ENCODE measurements around the gene SLC17A3.

DNA sequence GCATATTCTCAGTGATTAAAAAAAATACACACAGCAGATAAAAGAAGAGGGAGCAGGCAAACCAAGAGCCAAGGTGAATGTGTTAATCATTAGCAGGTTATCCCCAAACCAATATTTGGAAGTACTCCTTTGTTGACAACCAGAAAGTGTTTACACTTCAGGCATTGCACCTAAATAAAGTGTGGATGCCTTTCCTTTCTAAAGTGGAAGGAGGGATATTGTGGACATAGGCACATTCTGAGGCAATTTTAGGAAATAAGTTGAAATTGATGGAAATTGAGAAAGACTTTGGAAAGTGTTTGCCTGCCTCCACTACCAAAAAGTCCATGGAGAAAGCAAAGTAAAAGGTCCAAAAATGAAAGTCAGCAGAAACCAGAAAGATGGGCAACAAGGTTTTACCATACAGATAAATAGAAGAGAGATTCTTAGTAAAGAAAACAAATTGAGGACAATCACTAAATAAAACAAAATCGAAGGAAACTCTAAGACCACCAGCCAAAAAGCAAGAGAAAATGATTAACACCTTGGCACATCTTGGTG lies 33.5 kb upstream of the SLC17A3 start:
- TF ChIP-seq POLR2A (IDR thresholded peaks at IDR 0.05; ENCODE audit: low read depth, low read length), result no peak
- no peak for TF ChIP-seq TAF1 (IDR thresholded peaks at IDR 0.05; ENCODE audit: low read depth, low read length)
- TF ChIP-seq PAX5 (IDR thresholded peaks at IDR 0.05; ENCODE audit: insufficient read depth, low read length, severe bottlenecking), result no peak
- no peak for TF ChIP-seq POLR2AphosphoS5 (IDR thresholded peaks at IDR 0.05; ENCODE audit: low read depth, low read length)

Measured in GM12891 (cell line).